HepG2 (cell line): ENCODE measurements around the gene SAC3D1. TPM values are rescaled to one million over a fixed set of nuclear protein-coding genes. Genes with fewer than 3 reads are reported as not detected.
A peak's percentile ranks its signal among the peaks of the same experiment; 100 is the strongest.

Experiments
- CREB1 ChIP-seq, 2 experiments: fragments of 450-650 bp in 1 of 2; IDR thresholded peaks; 2 replicates each; pipeline ENCODE4 v1.6.1; 2016 to 2017; ENCODE audit warnings: control low read depth in 1 of 2, mild to moderate bottlenecking in 1 of 2, missing compliant biosample characterization in 1 of 2, missing genetic modification characterization in 1 of 2
- FIP1L1 ChIP-seq: fragments of 200-400 bp; formaldehyde crosslinking; IDR thresholded peaks from 2 replicates; pipeline ENCODE4 v1.6.1; 2018; ENCODE audit warnings: low read depth, mild to moderate bottlenecking, low read length, moderate library complexity, borderline replicate concordance; ENCODE audit not compliant: insufficient read depth
- HIC2 ChIP-seq: sonication (generic); formaldehyde crosslinking; IDR thresholded peaks from 2 replicates; pipeline ENCODE4 v1.9.0; 2022; ENCODE audit warnings: low read depth, missing genetic modification reagents
- ISL2 ChIP-seq: sonication (generic); formaldehyde crosslinking; IDR thresholded peaks from 2 replicates; pipeline ENCODE4 v1.5.0; 2020; ENCODE audit warnings: missing genetic modification reagents
- MAFF ChIP-seq: IDR thresholded peaks from 2 replicates; pipeline ENCODE4 v1.6.1; 2011; ENCODE audit warnings: low read depth, low read length, improper control_type of control experiment
- REPIN1 ChIP-seq: sonication (generic); formaldehyde crosslinking; IDR thresholded peaks from 2 replicates; pipeline ENCODE4 v1.8.0; 2022; ENCODE audit warnings: missing genetic modification reagents, low read depth, mild to moderate bottlenecking, borderline replicate concordance
- SETDB1 ChIP-seq: sonication (generic); formaldehyde crosslinking; IDR thresholded peaks from 2 replicates; pipeline ENCODE4 v1.5.1; 2020; ENCODE audit warnings: missing genetic modification reagents, mild to moderate bottlenecking, borderline replicate concordance
- SMARCE1 ChIP-seq: fragments of 450-650 bp; IDR thresholded peaks from 2 replicates; pipeline ENCODE4 v1.6.1; 2017; ENCODE audit warnings: borderline replicate concordance
- SP2 ChIP-seq: sonication (generic); formaldehyde crosslinking; IDR thresholded peaks from 2 replicates; pipeline ENCODE4 v1.5.1; 2020; ENCODE audit warnings: mild to moderate bottlenecking, missing genetic modification reagents
- SRSF1 ChIP-seq: fragments of 200-400 bp; formaldehyde crosslinking; optimal IDR thresholded peaks from 2 replicates; pipeline ENCODE3; 2017; ENCODE audit warnings: mild to moderate bottlenecking, low read depth, low read length, moderate library complexity
- ZBTB38 ChIP-seq: sonication (generic); formaldehyde crosslinking; IDR thresholded peaks from 2 replicates; pipeline ENCODE4 v1.5.1; 2020; ENCODE audit warnings: mild to moderate bottlenecking, missing genetic modification reagents
- ZBTB43 ChIP-seq: sonication (generic); formaldehyde crosslinking; conservative IDR thresholded peaks from 2 replicates; pipeline ENCODE4 v1.4.0; 2020; ENCODE audit warnings: missing genetic modification reagents
- ZBTB46 ChIP-seq: sonication (generic); formaldehyde crosslinking; IDR thresholded peaks from 2 replicates; pipeline ENCODE4 v1.4.0; 2020; ENCODE audit warnings: mild to moderate bottlenecking, missing genetic modification reagents, borderline replicate concordance
- ZFP36L1 ChIP-seq: sonication (generic); formaldehyde crosslinking; IDR thresholded peaks from 2 replicates; pipeline ENCODE4 v1.8.0; 2022; ENCODE audit warnings: mild to moderate bottlenecking, missing genetic modification reagents, moderate library complexity
- ZNF205 ChIP-seq: IDR thresholded peaks from 2 replicates; pipeline ENCODE4 v1.6.1; 2018; ENCODE audit warnings: missing biosample characterization, missing genetic modification reagents
- ZNF256 ChIP-seq: sonication (generic); formaldehyde crosslinking; conservative IDR thresholded peaks from 2 replicates; pipeline ENCODE4 v1.4.0; 2020; ENCODE audit warnings: missing genetic modification reagents
- ZNF672 ChIP-seq: sonication (generic); formaldehyde crosslinking; IDR thresholded peaks from 2 replicates; pipeline ENCODE4 v1.8.1; 2022; ENCODE audit warnings: missing genetic modification reagents
- ZNF713 ChIP-seq: sonication (generic); formaldehyde crosslinking; IDR thresholded peaks from 2 replicates; pipeline ENCODE4 v1.4.0; 2020; ENCODE audit warnings: mild to moderate bottlenecking, missing genetic modification reagents
- ZNF784 ChIP-seq: sonication (generic); formaldehyde crosslinking; IDR thresholded peaks from 2 replicates; pipeline ENCODE4 v1.5.1; 2020; ENCODE audit warnings: missing genetic modification reagents, mild to moderate bottlenecking, borderline replicate concordance
- ZNF800 ChIP-seq: sonication (generic); formaldehyde crosslinking; IDR thresholded peaks from 2 replicates; pipeline ENCODE4 v1.4.0; 2020; ENCODE audit warnings: missing genetic modification reagents
- ZSCAN29 ChIP-seq: sonication (generic); formaldehyde crosslinking; conservative IDR thresholded peaks from 2 replicates; pipeline ENCODE4 v1.4.0; 2020; ENCODE audit warnings: mild to moderate bottlenecking, missing genetic modification reagents
- polyA plus RNA-seq, 8 experiments: library from polyadenylated mRNA; depleted of rRNA in 3 of 8; stranded (reverse) in 7 of 8; unstranded in 1 of 8; fragments of >200 nt; fragmentation: Illumina TruSeq in 4 of 8; extraction: Trizol in 4 of 8; gene quantifications; 2 replicates each; pipeline versions ENCODE4 v1.2.1 to v1.2.3, GENCODE V29; 2011 to 2016; ENCODE audit warnings: low read depth in 4 of 8, missing spikeins in 1 of 8, mixed read lengths in 1 of 8; ENCODE audit not compliant: insufficient read depth in 1 of 8
- total RNA-seq, 5 experiments: library from RNA; depleted of rRNA; stranded (reverse); fragments of >200 nt; fragmentation: Illumina TruSeq; extraction: Trizol; gene quantifications; 2 replicates each; pipeline ENCODE4 v1.2.3, GENCODE V29; 2016; ENCODE audit warnings: low read depth in 1 of 5

The SAC3D1 gene
- total and polyA plus RNA-seq, 2 of the 13 experiments (the other 11 are each of a cell fraction or from before 2014, with no cell fraction given), result 7.4 to 36.3 TPM

- TF ChIP-seq SETDB1 (CRISPR knock-in tag), result no peak
- no peak for TF ChIP-seq ZNF256
- no peak for TF ChIP-seq FIP1L1
- peak; percentile 88 for TF ChIP-seq REPIN1 (CRISPR knock-in tag)
- 0 out of 2 replicates have a peak, but pooled peaks have one; percentile 33 for TF ChIP-seq HIC2 (CRISPR knock-in tag)
- no peak for TF ChIP-seq ZNF713 (CRISPR knock-in tag)
- no peak for TF ChIP-seq MAFF
- TF ChIP-seq SMARCE1, result no peak
- 0 out of 2 replicates have a peak, but pooled peaks have one; percentile 36 for TF ChIP-seq ZNF800 (CRISPR knock-in tag)
- TF ChIP-seq ISL2 (CRISPR knock-in tag), result peak; percentile 59
- TF ChIP-seq ZFP36L1 (CRISPR knock-in tag), result no peak
- TF ChIP-seq ZSCAN29 (CRISPR knock-in tag), result 0 out of 2 replicates have a peak, but pooled peaks have one; percentile 31
- TF ChIP-seq ZBTB46, result no peak
- TF ChIP-seq ZNF205 (CRISPR knock-in tag), result 0 out of 2 replicates have a peak, but pooled peaks have one; percentile 39
- TF ChIP-seq CREB1 (IDR thresholded peaks at IDR 0.05), result no peak; the same call in 1 of the 2 replicates
- TF ChIP-seq CREB1 (CRISPR knock-in tag; IDR thresholded peaks at IDR 0.05), result peak; percentile 38; the same call in 1 of the 2 replicates
- TF ChIP-seq SRSF1, result no peak
- TF ChIP-seq ZBTB43, result 0 out of 2 replicates have a peak, but pooled peaks have one; percentile 27
- no peak for TF ChIP-seq SP2 (CRISPR knock-in tag)
- peak; percentile 80 for TF ChIP-seq ZBTB38
- TF ChIP-seq ZNF672 (CRISPR knock-in tag), result no peak
- 0 out of 2 replicates have a peak, but pooled peaks have one; percentile 50 for TF ChIP-seq ZNF784 (CRISPR knock-in tag)
These were observed 13.6 kb upstream of the SAC3D1 start, which contains the start of gene SNX15 (continued) for GRCh38 chr11:65027213-65028067.
